Panc1 (cell line): ENCODE data around the gene CUEDC2.

Source experiments
- CTCF ChIP-seq: fragments of 450-650 bp; IDR thresholded peaks from 2 replicates; pipeline ENCODE4 v1.5.1; 2017; ENCODE audit warnings: mild to moderate bottlenecking
- POLR2AphosphoS5 ChIP-seq: IDR thresholded peaks from 2 replicates; pipeline ENCODE4 v1.6.1; 2012; ENCODE audit warnings: mild to moderate bottlenecking, low read depth, low read length, moderate library complexity
- REST ChIP-seq, 2 experiments: IDR thresholded peaks; 2 replicates each; pipeline ENCODE4 v1.6.1; 2011 to 2012; ENCODE audit warnings: low read depth in 2 of 2, control low read depth in 1 of 2, low read length in 1 of 2, mild to moderate bottlenecking in 1 of 2, moderate library complexity in 1 of 2; ENCODE audit not compliant: insufficient read depth in 1 of 2

- no peak for TF ChIP-seq CTCF
- no peak for TF ChIP-seq POLR2AphosphoS5
- TF ChIP-seq REST (IDR thresholded peaks at IDR 0.05; ENCODE audit: insufficient read depth in 1 of 2, low read depth in 2 of 2, low read length in 1 of 2): no peak
Measured at GRCh38 chr10:102382871-102383270, 49.5 kb downstream of the CUEDC2 start.
